ENCODE measurements around the gene MBNL1.

MBNL1 gene

DNA sequence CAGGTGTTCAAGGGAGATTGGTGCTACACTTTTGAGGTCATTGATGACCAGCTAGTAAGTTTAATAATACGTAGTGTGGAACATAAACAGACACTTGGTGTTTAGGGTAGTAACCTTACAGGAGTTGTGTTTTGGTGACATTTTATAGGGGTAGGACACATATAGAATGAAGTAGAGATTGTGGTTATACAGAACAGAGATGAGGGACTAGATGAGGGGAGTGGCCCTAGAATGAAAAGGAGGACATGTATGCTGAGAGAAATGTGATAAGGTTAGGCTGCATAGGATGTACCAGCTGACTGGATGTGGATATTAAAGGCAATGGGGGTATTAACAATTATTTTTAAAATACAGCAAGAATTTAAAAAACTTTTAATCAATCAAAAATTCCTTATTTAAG lies 8.0 kb downstream of the MBNL1 start:
- ChIA-PET POLR2A (interaction anchor here (1.2 kb wide), 1 partner anchor 22 kb away, joined by 3 read pairs; no protein-coding TSS in a partner anchor), CTCF (interaction anchor here (0.9 kb wide), 1 partner anchor 9 kb away, joined by 3 read pairs; no protein-coding TSS in a partner anchor)
- no peak for DNase-seq (ENCODE audit: extremely low spot score)
- TF ChIP-seq LEF1 (IDR thresholded peaks at IDR 0.05; ENCODE audit: borderline replicate concordance) (no peak), TARDBP (IDR thresholded peaks at IDR 0.05) (no peak), L3MBTL2 (conservative IDR thresholded peaks at IDR 0.05) (no peak), CTBP1 (IDR thresholded peaks at IDR 0.05; ENCODE audit: borderline replicate concordance) (no peak), HDGF (IDR thresholded peaks at IDR 0.05; ENCODE audit: borderline replicate concordance) (no peak), ELF4 (IDR thresholded peaks at IDR 0.05) (no peak), ARNT (IDR thresholded peaks at IDR 0.05) (no peak), FOXK2 (IDR thresholded peaks at IDR 0.05) (no peak)

DNA sequence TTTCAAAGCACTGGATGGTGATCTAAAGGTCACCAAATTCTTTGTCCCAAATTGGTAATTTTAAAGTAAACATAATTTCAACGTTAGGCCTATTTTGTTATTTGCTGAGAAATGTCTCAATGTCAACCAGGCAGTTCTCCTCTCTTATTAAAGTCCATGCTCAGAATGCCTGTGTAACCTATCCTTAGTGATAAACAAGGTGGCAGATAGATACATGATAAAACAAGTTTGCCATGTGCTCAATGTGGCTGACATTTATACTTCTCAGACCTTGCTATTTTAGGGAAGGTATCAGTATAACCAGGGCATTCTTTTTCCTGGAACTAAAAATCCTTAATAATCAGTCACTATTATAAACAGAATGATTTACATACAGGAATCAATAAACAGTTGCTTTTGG lies 8.5 kb downstream of the MBNL1 start:
- TF ChIP-seq NFRKB (IDR thresholded peaks at IDR 0.05) (no peak), HDGF (IDR thresholded peaks at IDR 0.05; ENCODE audit: borderline replicate concordance) (no peak), CTBP1 (IDR thresholded peaks at IDR 0.05; ENCODE audit: borderline replicate concordance) (no peak), FOXA1 (IDR thresholded peaks at IDR 0.05) (no peak), SUZ12 (IDR thresholded peaks at IDR 0.05) (no peak), FOXK2 (IDR thresholded peaks at IDR 0.05) (no peak), ZNF384 (IDR thresholded peaks at IDR 0.05) (no peak), FOXM1 (IDR thresholded peaks at IDR 0.05; ENCODE audit: borderline replicate concordance) (no peak), ELF4 (IDR thresholded peaks at IDR 0.05) (no peak), LEF1 (IDR thresholded peaks at IDR 0.05; ENCODE audit: borderline replicate concordance) (no peak), L3MBTL2 (conservative IDR thresholded peaks at IDR 0.05) (no peak), BHLHE40 (IDR thresholded peaks at IDR 0.05; ENCODE audit: borderline replicate concordance) (no peak)
- ChIA-PET POLR2A (no interaction called here), CTCF (interaction anchor here (0.9 kb wide), 1 partner anchor 8 kb away, joined by 3 read pairs; no protein-coding TSS in a partner anchor)
- DNase-seq (ENCODE audit: extremely low spot score) = no peak

- no peak for TF ChIP-seq ARNT (IDR thresholded peaks at IDR 0.05)
- no peak for TF ChIP-seq FOXK2 (IDR thresholded peaks at IDR 0.05)
- TF ChIP-seq LEF1 (IDR thresholded peaks at IDR 0.05; ENCODE audit: borderline replicate concordance) = no peak
- no peak for TF ChIP-seq HDGF (IDR thresholded peaks at IDR 0.05; ENCODE audit: borderline replicate concordance)
- no peak for TF ChIP-seq TARDBP (IDR thresholded peaks at IDR 0.05)
- TF ChIP-seq CTBP1 (IDR thresholded peaks at IDR 0.05; ENCODE audit: borderline replicate concordance) = no peak
- TF ChIP-seq SUZ12 (IDR thresholded peaks at IDR 0.05) = no peak
- TF ChIP-seq, protein P1, sequence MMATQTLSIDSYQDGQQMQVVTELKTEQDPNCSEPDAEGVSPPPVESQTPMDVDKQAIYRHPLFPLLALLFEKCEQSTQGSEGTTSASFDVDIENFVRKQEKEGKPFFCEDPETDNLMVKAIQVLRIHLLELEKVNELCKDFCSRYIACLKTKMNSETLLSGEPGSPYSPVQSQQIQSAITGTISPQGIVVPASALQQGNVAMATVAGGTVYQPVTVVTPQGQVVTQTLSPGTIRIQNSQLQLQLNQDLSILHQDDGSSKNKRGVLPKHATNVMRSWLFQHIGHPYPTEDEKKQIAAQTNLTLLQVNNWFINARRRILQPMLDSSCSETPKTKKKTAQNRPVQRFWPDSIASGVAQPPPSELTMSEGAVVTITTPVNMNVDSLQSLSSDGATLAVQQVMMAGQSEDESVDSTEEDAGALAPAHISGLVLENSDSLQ (IDR thresholded peaks at IDR 0.05) = no peak
- TF ChIP-seq ELF4 (IDR thresholded peaks at IDR 0.05) = no peak
- ChIA-PET POLR2A (no interaction called here), CTCF (no interaction called here)
- no peak for DNase-seq (ENCODE audit: extremely low spot score)
Measured at GRCh38 chr3:152278756-152279427, 10.2 kb downstream of the MBNL1 start.

- POLR2A ChIA-PET = no interaction called here
- TF ChIP-seq FOXA1 (IDR thresholded peaks at IDR 0.05) (no peak), BHLHE40 (IDR thresholded peaks at IDR 0.05; ENCODE audit: borderline replicate concordance) (no peak), SUZ12 (IDR thresholded peaks at IDR 0.05) (no peak), ZNF384 (IDR thresholded peaks at IDR 0.05) (no peak), NFRKB (IDR thresholded peaks at IDR 0.05) (no peak), LEF1 (IDR thresholded peaks at IDR 0.05; ENCODE audit: borderline replicate concordance) (no peak), ARNT (IDR thresholded peaks at IDR 0.05) (no peak), FOXM1 (IDR thresholded peaks at IDR 0.05; ENCODE audit: borderline replicate concordance) (no peak), TARDBP (IDR thresholded peaks at IDR 0.05) (no peak), ELF4 (IDR thresholded peaks at IDR 0.05) (no peak), L3MBTL2 (conservative IDR thresholded peaks at IDR 0.05) (no peak), SP1 (IDR thresholded peaks at IDR 0.05) (no peak)
- DNase-seq (ENCODE audit: extremely low spot score) = no peak
- CTCF ChIA-PET = no interaction called here
Measured at GRCh38 chr3:152279479-152279878, 10.8 kb downstream of the MBNL1 start.

DNA sequence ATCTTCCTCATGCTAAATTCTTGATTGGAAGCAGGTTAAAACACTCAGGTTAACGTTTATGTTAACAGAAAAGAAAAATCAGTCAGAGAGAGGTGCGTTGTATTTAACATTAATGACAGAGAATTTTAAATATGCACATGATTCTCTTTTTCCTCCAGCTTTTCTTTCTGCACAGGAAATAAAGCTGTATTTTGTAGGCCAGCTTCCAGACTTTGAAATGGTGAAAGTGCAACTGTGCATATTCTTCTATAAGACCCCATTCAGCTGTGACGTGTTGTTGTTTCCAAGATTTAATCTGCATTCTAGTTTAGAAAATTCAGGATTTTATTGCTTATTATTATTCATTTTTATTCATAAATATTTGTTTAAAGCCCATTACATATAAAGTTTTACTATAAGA lies 11.8 kb downstream of the MBNL1 start:
- ChIA-PET CTCF (interaction anchor here (1.2 kb wide), 1 partner anchor 8 kb away, joined by 3 read pairs; no protein-coding TSS in a partner anchor), POLR2A (interaction anchor here (0.8 kb wide), 1 partner anchor 555 kb away, joined by 3 read pairs; no protein-coding TSS in a partner anchor)
- no peak for DNase-seq (ENCODE audit: extremely low spot score)
- TF ChIP-seq ZNF384 (IDR thresholded peaks at IDR 0.05) (no peak), NFRKB (IDR thresholded peaks at IDR 0.05) (no peak), CTBP1 (IDR thresholded peaks at IDR 0.05; ENCODE audit: borderline replicate concordance) (no peak), LEF1 (IDR thresholded peaks at IDR 0.05; ENCODE audit: borderline replicate concordance) (no peak), HDGF (IDR thresholded peaks at IDR 0.05; ENCODE audit: borderline replicate concordance) (no peak), SUZ12 (IDR thresholded peaks at IDR 0.05) (no peak), ELF4 (IDR thresholded peaks at IDR 0.05) (no peak), TARDBP (IDR thresholded peaks at IDR 0.05) (no peak), SP1 (IDR thresholded peaks at IDR 0.05) (no peak), L3MBTL2 (conservative IDR thresholded peaks at IDR 0.05) (no peak), FOXK2 (IDR thresholded peaks at IDR 0.05) (no peak), ARNT (IDR thresholded peaks at IDR 0.05) (no peak), BHLHE40 (IDR thresholded peaks at IDR 0.05; ENCODE audit: borderline replicate concordance) (no peak), FOXM1 (IDR thresholded peaks at IDR 0.05; ENCODE audit: borderline replicate concordance) (no peak)

DNA sequence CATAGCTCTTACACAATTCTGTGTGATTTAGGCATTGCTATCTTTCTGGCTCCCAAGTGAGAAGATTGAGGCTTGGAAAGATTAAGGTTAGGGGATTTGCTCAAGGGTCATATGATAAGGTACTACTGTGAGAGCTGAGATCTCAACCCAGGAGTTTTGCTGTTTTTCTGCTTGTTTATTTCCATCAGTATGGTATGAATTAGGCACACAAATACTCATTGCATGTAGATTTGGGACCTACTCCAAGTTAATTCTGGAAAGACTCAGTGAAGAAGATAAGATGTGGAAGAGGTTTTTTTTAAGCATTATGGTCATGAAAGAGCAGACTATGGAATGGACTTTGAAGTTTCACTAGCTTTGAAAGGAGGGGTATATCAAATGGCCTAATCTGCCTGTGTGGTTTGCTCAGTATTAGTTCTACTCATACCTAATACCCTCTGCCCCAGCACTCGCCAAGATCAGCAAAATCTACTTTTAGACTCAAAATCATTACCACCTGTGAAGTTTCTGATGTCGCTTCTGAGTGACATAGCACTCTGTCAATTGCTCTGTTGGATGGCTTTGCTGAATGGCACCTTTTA lies 12.5 kb downstream of the MBNL1 start:
- TF ChIP-seq L3MBTL2 (conservative IDR thresholded peaks at IDR 0.05) = no peak
- no peak for TF ChIP-seq SP1 (IDR thresholded peaks at IDR 0.05)
- TF ChIP-seq BHLHE40 (IDR thresholded peaks at IDR 0.05; ENCODE audit: borderline replicate concordance) = no peak
- no peak for TF ChIP-seq CTBP1 (IDR thresholded peaks at IDR 0.05; ENCODE audit: borderline replicate concordance)
- no peak for TF ChIP-seq ZNF384 (IDR thresholded peaks at IDR 0.05)
- no peak for TF ChIP-seq LEF1 (IDR thresholded peaks at IDR 0.05; ENCODE audit: borderline replicate concordance)
- TF ChIP-seq, protein P1 (IDR thresholded peaks at IDR 0.05) = no peak
- TF ChIP-seq NFRKB (IDR thresholded peaks at IDR 0.05) = no peak
- no peak for TF ChIP-seq SUZ12 (IDR thresholded peaks at IDR 0.05)
- TF ChIP-seq FOXM1 (IDR thresholded peaks at IDR 0.05; ENCODE audit: borderline replicate concordance) = no peak
- TF ChIP-seq FOXK2 (IDR thresholded peaks at IDR 0.05) = no peak
- no peak for TF ChIP-seq ELF4 (IDR thresholded peaks at IDR 0.05)
- no peak for TF ChIP-seq TARDBP (IDR thresholded peaks at IDR 0.05)
- TF ChIP-seq HDGF (IDR thresholded peaks at IDR 0.05; ENCODE audit: borderline replicate concordance) = no peak
- TF ChIP-seq FOXA1 (IDR thresholded peaks at IDR 0.05) = no peak
- TF ChIP-seq ARNT (IDR thresholded peaks at IDR 0.05) = no peak
- ChIA-PET POLR2A (interaction anchor here (0.8 kb wide), 1 partner anchor 13 kb away, joined by 3 read pairs; the partner anchor contains the start of gene MBNL1), CTCF (interaction anchor here (0.5 to 1.2 kb wide), 2 partner anchors 8 to 130 kb away, joined by 3 to 4 read pairs; no protein-coding TSS in a partner anchor)
- DNase-seq (ENCODE audit: extremely low spot score) = no peak

Measured in HEK293T (cell line).